HepG2 (cell line): ENCODE results near the gene ABAT. TPM values are rescaled to one million over a fixed set of nuclear protein-coding genes. Genes with fewer than 3 reads are reported as not detected.

Experiments used
- HOXA5 ChIP-seq: sonication (generic); formaldehyde crosslinking; IDR thresholded peaks from 2 replicates; pipeline ENCODE4 v1.4.0; 2020; ENCODE audit warnings: missing genetic modification reagents
- MLLT10 ChIP-seq: sonication (generic); formaldehyde crosslinking; IDR thresholded peaks from 2 replicates; pipeline ENCODE4 v1.4.0; 2020; ENCODE audit warnings: missing genetic modification reagents
- MXI1 ChIP-seq: IDR thresholded peaks from 3 replicates; pipeline ENCODE4 v1.6.1; 2012; ENCODE audit warnings: low read depth, low read length, inconsistent platforms, borderline replicate concordance
- NCOA5 ChIP-seq: sonication (generic); formaldehyde crosslinking; IDR thresholded peaks from 2 replicates; pipeline ENCODE4 v1.4.0; 2020; ENCODE audit warnings: missing genetic modification reagents
- NFKB2 ChIP-seq: sonication (generic); formaldehyde crosslinking; IDR thresholded peaks from 2 replicates; pipeline ENCODE4 v1.4.0; 2020; ENCODE audit warnings: missing genetic modification reagents, borderline replicate concordance
- SP140L ChIP-seq: sonication (generic); formaldehyde crosslinking; IDR thresholded peaks from 2 replicates; pipeline ENCODE4 v1.4.0; 2020; ENCODE audit warnings: missing genetic modification reagents, borderline replicate concordance
- ZNF468 ChIP-seq: sonication (generic); formaldehyde crosslinking; IDR thresholded peaks from 2 replicates; pipeline ENCODE4 v1.8.0; 2022; ENCODE audit warnings: mild to moderate bottlenecking, moderate library complexity, missing genetic modification reagents
- ZNF552 ChIP-seq: sonication (generic); formaldehyde crosslinking; IDR thresholded peaks from 2 replicates; pipeline ENCODE4 v1.9.0; 2022; ENCODE audit warnings: missing genetic modification reagents, mild to moderate bottlenecking, borderline replicate concordance
- ZNF674 ChIP-seq: sonication (generic); formaldehyde crosslinking; IDR thresholded peaks from 2 replicates; pipeline ENCODE4 v1.5.0; 2020; ENCODE audit warnings: low read depth, mild to moderate bottlenecking, missing genetic modification reagents
- ZNF761 ChIP-seq: sonication (generic); formaldehyde crosslinking; conservative IDR thresholded peaks from 2 replicates; pipeline ENCODE4 v1.4.0; 2020; ENCODE audit warnings: mild to moderate bottlenecking, missing genetic modification reagents
- ZSCAN12 ChIP-seq: sonication (generic); formaldehyde crosslinking; IDR thresholded peaks from 2 replicates; pipeline ENCODE4 v1.9.0; 2021; ENCODE audit warnings: mild to moderate bottlenecking, missing genetic modification reagents
- polyA plus RNA-seq, 8 experiments: library from polyadenylated mRNA; depleted of rRNA in 3 of 8; stranded (reverse) in 7 of 8; unstranded in 1 of 8; fragments of >200 nt; fragmentation: Illumina TruSeq in 4 of 8; extraction: Trizol in 4 of 8; gene quantifications; 2 replicates each; pipeline versions ENCODE4 v1.2.1 to v1.2.3, GENCODE V29; 2011 to 2016; ENCODE audit warnings: low read depth in 4 of 8, missing spikeins in 1 of 8, mixed read lengths in 1 of 8; ENCODE audit not compliant: insufficient read depth in 1 of 8
- total RNA-seq, 5 experiments: library from RNA; depleted of rRNA; stranded (reverse); fragments of >200 nt; fragmentation: Illumina TruSeq; extraction: Trizol; gene quantifications; 2 replicates each; pipeline ENCODE4 v1.2.3, GENCODE V29; 2016; ENCODE audit warnings: low read depth in 1 of 5
- TF ChIP-seq, protein P1 (sequence below): fragments of 450-650 bp; IDR thresholded peaks from 2 replicates; pipeline ENCODE4 v1.6.1; 2016
- TF ChIP-seq, protein P2 (sequence below): IDR thresholded peaks from 2 replicates; pipeline ENCODE4 v1.6.1; 2018; ENCODE audit warnings: missing genetic modification reagents, mild to moderate bottlenecking, missing compliant biosample characterization
- TF ChIP-seq, protein P3 (sequence below): sonication (generic); formaldehyde crosslinking; IDR thresholded peaks from 2 replicates; pipeline ENCODE4 v1.5.0; 2020; ENCODE audit warnings: mild to moderate bottlenecking, missing genetic modification reagents
- TF ChIP-seq, protein P4 (sequence below): sonication (generic); formaldehyde crosslinking; IDR thresholded peaks from 2 replicates; pipeline ENCODE4 v1.5.1; 2020; ENCODE audit warnings: missing genetic modification reagents, mild to moderate bottlenecking, borderline replicate concordance

ABAT gene
- total and polyA plus RNA-seq, 2 of the 13 experiments (the other 11 are each of a cell fraction or from before 2014, with no cell fraction given): 47.6 to 97.3 TPM

DNA sequence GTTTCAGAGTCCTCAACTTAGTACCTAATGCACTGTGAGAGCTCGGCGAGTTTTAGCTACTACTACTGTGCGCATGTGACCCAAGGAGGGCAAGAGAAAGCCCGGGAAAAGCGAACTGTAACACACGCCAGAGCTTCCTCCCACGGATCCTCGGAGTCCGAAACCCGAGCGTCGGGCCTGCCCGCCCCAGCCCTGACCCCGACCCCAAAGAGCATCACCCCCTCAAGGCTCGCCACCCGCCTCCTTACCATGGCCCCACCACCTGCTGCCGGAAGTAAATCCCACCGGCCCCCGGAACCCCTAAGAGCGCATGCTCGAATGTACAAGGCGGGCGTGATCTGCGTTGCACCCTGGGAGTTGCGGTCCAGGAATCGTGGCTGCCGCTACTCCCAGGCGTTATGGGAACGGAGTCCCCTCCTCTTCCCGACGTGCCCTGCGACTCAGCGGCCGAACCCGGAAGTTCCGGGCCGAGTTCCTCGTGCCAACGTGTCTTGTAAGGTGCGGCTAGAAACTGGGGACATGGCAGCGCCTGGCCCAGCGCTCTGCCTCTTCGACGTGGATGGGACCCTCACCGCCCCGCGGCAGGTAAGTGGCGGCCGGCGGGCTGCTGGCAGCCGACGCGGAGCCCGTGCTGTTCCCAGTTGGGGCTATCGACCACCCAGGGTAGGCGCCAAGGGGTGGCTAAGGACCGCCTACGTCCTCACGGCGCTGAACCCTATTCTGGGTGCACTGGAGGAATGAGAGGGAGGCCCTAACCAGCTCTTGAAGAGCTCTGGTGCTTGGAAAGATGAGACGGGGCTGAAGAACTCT, 123.2 kb downstream of the ABAT start, which contains the start of the genes PMM2 and TMEM186 (continued):
- TF ChIP-seq, protein P1, sequence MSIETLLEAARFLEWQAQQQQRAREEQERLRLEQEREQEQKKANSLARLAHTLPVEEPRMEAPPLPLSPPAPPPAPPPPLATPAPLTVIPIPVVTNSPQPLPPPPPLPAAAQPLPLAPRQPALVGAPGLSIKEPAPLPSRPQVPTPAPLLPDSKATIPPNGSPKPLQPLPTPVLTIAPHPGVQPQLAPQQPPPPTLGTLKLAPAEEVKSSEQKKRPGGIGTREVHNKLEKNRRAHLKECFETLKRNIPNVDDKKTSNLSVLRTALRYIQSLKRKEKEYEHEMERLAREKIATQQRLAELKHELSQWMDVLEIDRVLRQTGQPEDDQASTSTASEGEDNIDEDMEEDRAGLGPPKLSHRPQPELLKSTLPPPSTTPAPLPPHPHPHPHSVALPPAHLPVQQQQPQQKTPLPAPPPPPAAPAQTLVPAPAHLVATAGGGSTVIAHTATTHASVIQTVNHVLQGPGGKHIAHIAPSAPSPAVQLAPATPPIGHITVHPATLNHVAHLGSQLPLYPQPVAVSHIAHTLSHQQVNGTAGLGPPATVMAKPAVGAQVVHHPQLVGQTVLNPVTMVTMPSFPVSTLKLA: peak; percentile 97
- no peak; the same call in 1 of the 2 replicates for TF ChIP-seq NCOA5 (CRISPR knock-in tag)
- peak; percentile 81; the same call in 1 of the 2 replicates for TF ChIP-seq ZNF674 (CRISPR knock-in tag)
- TF ChIP-seq, protein P2, sequence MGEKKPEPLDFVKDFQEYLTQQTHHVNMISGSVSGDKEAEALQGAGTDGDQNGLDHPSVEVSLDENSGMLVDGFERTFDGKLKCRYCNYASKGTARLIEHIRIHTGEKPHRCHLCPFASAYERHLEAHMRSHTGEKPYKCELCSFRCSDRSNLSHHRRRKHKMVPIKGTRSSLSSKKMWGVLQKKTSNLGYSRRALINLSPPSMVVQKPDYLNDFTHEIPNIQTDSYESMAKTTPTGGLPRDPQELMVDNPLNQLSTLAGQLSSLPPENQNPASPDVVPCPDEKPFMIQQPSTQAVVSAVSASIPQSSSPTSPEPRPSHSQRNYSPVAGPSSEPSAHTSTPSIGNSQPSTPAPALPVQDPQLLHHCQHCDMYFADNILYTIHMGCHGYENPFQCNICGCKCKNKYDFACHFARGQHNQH (CRISPR knock-in tag): peak; percentile 87
- peak; percentile 100 for TF ChIP-seq NFKB2
- peak; percentile 40; the same call in 1 of the 2 replicates for TF ChIP-seq MLLT10 (CRISPR knock-in tag)
- peak; percentile 98 for TF ChIP-seq ZSCAN12 (CRISPR knock-in tag)
- TF ChIP-seq, protein P3, sequence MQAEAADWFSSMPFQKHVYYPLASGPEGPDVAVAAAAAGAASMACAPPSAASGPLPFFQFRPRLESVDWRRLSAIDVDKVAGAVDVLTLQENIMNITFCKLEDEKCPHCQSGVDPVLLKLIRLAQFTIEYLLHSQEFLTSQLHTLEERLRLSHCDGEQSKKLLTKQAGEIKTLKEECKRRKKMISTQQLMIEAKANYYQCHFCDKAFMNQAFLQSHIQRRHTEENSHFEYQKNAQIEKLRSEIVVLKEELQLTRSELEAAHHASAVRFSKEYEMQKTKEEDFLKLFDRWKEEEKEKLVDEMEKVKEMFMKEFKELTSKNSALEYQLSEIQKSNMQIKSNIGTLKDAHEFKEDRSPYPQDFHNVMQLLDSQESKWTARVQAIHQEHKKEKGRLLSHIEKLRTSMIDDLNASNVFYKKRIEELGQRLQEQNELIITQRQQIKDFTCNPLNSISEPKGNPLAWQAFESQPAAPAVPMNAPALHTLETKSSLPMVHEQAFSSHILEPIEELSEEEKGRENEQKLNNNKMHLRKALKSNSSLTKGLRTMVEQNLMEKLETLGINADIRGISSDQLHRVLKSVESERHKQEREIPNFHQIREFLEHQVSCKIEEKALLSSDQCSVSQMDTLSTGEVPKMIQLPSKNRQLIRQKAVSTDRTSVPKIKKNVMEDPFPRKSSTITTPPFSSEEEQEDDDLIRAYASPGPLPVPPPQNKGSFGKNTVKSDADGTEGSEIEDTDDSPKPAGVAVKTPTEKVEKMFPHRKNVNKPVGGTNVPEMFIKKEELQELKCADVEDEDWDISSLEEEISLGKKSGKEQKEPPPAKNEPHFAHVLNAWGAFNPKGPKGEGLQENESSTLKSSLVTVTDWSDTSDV: peak; percentile 99
- peak; percentile 87; the same call in 1 of the 2 replicates for TF ChIP-seq ZNF552 (CRISPR knock-in tag)
- TF ChIP-seq HOXA5: peak; percentile 98
- no peak for TF ChIP-seq ZNF468
- TF ChIP-seq MXI1: peak; percentile 100
- TF ChIP-seq, protein P4, sequence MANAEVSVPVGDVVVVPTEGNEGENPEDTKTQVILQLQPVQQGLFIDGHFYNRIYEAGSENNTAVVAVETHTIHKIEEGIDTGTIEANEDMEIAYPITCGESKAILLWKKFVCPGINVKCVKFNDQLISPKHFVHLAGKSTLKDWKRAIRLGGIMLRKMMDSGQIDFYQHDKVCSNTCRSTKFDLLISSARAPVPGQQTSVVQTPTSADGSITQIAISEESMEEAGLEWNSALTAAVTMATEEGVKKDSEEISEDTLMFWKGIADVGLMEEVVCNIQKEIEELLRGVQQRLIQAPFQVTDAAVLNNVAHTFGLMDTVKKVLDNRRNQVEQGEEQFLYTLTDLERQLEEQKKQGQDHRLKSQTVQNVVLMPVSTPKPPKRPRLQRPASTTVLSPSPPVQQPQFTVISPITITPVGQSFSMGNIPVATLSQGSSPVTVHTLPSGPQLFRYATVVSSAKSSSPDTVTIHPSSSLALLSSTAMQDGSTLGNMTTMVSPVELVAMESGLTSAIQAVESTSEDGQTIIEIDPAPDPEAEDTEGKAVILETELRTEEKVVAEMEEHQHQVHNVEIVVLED (CRISPR knock-in tag): peak; percentile 96
- peak; percentile 25 for TF ChIP-seq SP140L
- TF ChIP-seq ZNF761 (CRISPR knock-in tag): peak; percentile 92; the same call in 1 of the 2 replicates
